GM21381 (cell line): ENCODE measurements around the gene KRTAP10-10.
"Not testable (repeated sequence)": the region's sequence is repeated elsewhere in the genome, so short reads cannot be mapped to it uniquely, and the experiment has no call there.

Source experiments
- ATAC-seq: cut with Tn5 transposase; IDR thresholded peaks from one replicate; pipeline ENCODE4 v1.9.1; 2021; ENCODE audit warnings: mild to moderate bottlenecking, moderate library complexity; ENCODE audit not compliant: unreplicated experiment

KRTAP10-10 gene

GRCh38 chr21:44626262-44626661 lies 10.9 kb upstream of the KRTAP10-10 start:
- ATAC-seq: no peak

- ATAC-seq: no peak
These were observed 10.4 kb upstream of the KRTAP10-10 start, which contains the start of gene KRTAP10-9 for GRCh38 chr21:44626673-44627143. Gene KRTAP10-9 (plus strand): TSS chr21:44627093. CDS start chr21:44627172, 79 bp downstream.

- not testable (repeated sequence) for ATAC-seq
These were observed 9.9 kb upstream of the KRTAP10-10 start for GRCh38 chr21:44627181-44627822.

GRCh38 chr21:44627831-44628233 lies 9.3 kb upstream of the KRTAP10-10 start:
- not testable (repeated sequence) for ATAC-seq

- ATAC-seq: no peak
These were observed 8.3 kb upstream of the KRTAP10-10 start for GRCh38 chr21:44628707-44629391.

- ATAC-seq: no peak
These were observed 6.7 kb upstream of the KRTAP10-10 start for GRCh38 chr21:44630440-44630839.

- ATAC-seq: no peak
These were observed 5.1 kb upstream of the KRTAP10-10 start for GRCh38 chr21:44632067-44632466.

- ATAC-seq: no peak
These were observed 743 bp upstream of the KRTAP10-10 start for GRCh38 chr21:44636209-44637017.

- not testable (repeated sequence) for ATAC-seq
These were observed 744 bp downstream of the KRTAP10-10 start for GRCh38 chr21:44637851-44638348.

GRCh38 chr21:44638506-44639330 lies 1.6 kb downstream of the KRTAP10-10 start:
- ATAC-seq: not testable (repeated sequence)

GRCh38 chr21:44639331-44639655 lies 2.1 kb downstream of the KRTAP10-10 start:
- ATAC-seq: no peak

- no peak for ATAC-seq
These were observed 3.6 kb downstream of the KRTAP10-10 start for GRCh38 chr21:44640761-44641160.

GRCh38 chr21:44643741-44644310 lies 6.7 kb downstream of the KRTAP10-10 start:
- no peak for ATAC-seq

GRCh38 chr21:44644878-44645277 lies 7.7 kb downstream of the KRTAP10-10 start:
- no peak for ATAC-seq

GRCh38 chr21:44646366-44647221 lies 9.4 kb downstream of the KRTAP10-10 start, which contains the start of gene KRTAP10-11:
Gene KRTAP10-11 (plus strand): TSS chr21:44646414. CDS start chr21:44646459, 45 bp downstream.
- not testable (repeated sequence) for ATAC-seq

- no peak for ATAC-seq
These were observed 10.0 kb downstream of the KRTAP10-10 start for GRCh38 chr21:44647222-44647552.

- ATAC-seq: no peak
These were observed 11.6 kb downstream of the KRTAP10-10 start for GRCh38 chr21:44648557-44649311.

GRCh38 chr21:44649521-44650100 lies 12.5 kb downstream of the KRTAP10-10 start:
- ATAC-seq: no peak
